Left lung (tissue), 10 donors: ENCODE data around the gene MEF2C. TPM values are rescaled to one million over a fixed set of nuclear protein-coding genes. Genes with fewer than 3 reads are reported as not detected.

Source experiments
- ATAC-seq: fragments of 200-7000 bp; cut with Tn5 transposase; one replicate; pipeline ENCODE4 v1.9.1; 2020; ENCODE audit warnings: moderate library complexity
- DNase-seq, 4 donors: peaks; one replicate each; pipeline ENCODE4 v3.0.0-alpha.2; 2013 to 2020
- H3K27ac ChIP-seq, 2 donors: fragments of 200-600 bp; sonication (generic) in 1 of 2; one replicate each; pipeline versions ENCODE4 v1.5.0 to v1.8.0; 2020 to 2021
- H3K27me3 ChIP-seq, 2 donors: fragments of 200-600 bp; sonication (generic) in 1 of 2; one replicate each; pipeline versions ENCODE4 v1.5.0 to v1.8.0; 2020 to 2021
- H3K36me3 ChIP-seq, 2 donors: fragments of 200-600 bp; sonication (generic) in 1 of 2; one replicate each; pipeline versions ENCODE4 v1.5.0 to v1.8.0; 2020 to 2021
- H3K4me1 ChIP-seq, 2 donors: fragments of 200-600 bp; one replicate each; pipeline ENCODE4 v1.8.0; 2021
- H3K4me3 ChIP-seq, 2 donors: fragments of 200-600 bp; sonication (generic) in 1 of 2; one replicate each; pipeline versions ENCODE4 v1.5.0 to v1.8.0; 2020 to 2021; ENCODE audit warnings: mild to moderate bottlenecking in 1 of 2
- H3K9me3 ChIP-seq, 2 donors: fragments of 200-600 bp; sonication (generic) in 1 of 2; one replicate each; pipeline versions ENCODE4 v1.5.0 to v1.8.0; 2020 to 2021
- intact Hi-C, 2 donors: fragments of 100-400 bp; cut with DNase I; formaldehyde crosslinking; loops; one replicate each; pipeline versions ENCODE4 v1.11.2 to v1.14.2; 2022
- polyA plus RNA-seq, 6 donors: library from polyadenylated mRNA; unstranded; fragments of 120-200 nt; gene quantifications; one replicate each; pipeline ENCODE4 v1.2.1, GENCODE V29; 2013; ENCODE audit not compliant: insufficient read length in 6 of 6
- total RNA-seq, 2 donors: library from RNA; stranded (reverse); fragmentation: NEBNext Ultra II Directional; extraction: Animal tissue kit (Norgen Biotek cat#: 25700); gene quantifications; one replicate each; pipeline ENCODE4 v1.2.1, GENCODE V29; 2021
- TF ChIP-seq, protein P1 (sequence below), 2 donors: fragments of 200-600 bp; sonication (generic) in 1 of 2; IDR thresholded peaks; one replicate each; pipeline versions ENCODE4 v1.5.0 to v1.8.0; 2021; ENCODE audit warnings: antibody characterized with exemption in 2 of 2
- donor health status: DM: no; HTN: yes; CAD: no.
- donor health status: DM: no; HTN: no; CAD: no.

MEF2C gene
- total and polyA plus RNA-seq, 8 donors: 45.7 to 97.3 (median 81.5) TPM

DNA sequence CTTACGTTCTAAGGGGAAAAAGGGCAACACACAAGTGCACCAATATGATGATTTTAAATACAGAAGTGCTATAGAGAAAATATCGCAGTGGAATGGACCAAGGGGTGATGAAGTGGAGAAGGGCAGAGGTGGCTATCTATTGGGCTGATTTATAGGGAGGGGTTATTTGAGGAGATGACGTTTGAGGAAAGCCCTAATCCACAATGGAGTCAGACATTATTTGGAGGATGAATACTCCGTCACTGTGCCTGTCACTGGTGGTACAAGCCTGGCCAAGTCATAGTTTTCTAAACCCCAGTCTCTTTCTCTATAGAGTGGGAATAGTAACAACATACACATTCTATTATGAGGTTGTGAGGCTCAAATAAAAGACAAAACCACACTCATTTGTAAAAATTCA lies 48.5 kb downstream of the MEF2C start:
- Histone ChIP-seq H3K36me3 (no peaks in the 10 kb centered on the region), H3K27me3 (no peaks in the 10 kb centered on the region), H3K9me3 (no peaks in the 10 kb centered on the region), H3K27ac (peak overlapping the region in 1 of 2 donors; percentile 49), H3K4me3 (no peak overlapping the region), H3K4me1 (peaks cover 0 to 51% of the 10 kb centered on the region in 2 donors)
- DNase-seq (no peak), ATAC-seq (no peak)
- TF ChIP-seq, protein P1, sequence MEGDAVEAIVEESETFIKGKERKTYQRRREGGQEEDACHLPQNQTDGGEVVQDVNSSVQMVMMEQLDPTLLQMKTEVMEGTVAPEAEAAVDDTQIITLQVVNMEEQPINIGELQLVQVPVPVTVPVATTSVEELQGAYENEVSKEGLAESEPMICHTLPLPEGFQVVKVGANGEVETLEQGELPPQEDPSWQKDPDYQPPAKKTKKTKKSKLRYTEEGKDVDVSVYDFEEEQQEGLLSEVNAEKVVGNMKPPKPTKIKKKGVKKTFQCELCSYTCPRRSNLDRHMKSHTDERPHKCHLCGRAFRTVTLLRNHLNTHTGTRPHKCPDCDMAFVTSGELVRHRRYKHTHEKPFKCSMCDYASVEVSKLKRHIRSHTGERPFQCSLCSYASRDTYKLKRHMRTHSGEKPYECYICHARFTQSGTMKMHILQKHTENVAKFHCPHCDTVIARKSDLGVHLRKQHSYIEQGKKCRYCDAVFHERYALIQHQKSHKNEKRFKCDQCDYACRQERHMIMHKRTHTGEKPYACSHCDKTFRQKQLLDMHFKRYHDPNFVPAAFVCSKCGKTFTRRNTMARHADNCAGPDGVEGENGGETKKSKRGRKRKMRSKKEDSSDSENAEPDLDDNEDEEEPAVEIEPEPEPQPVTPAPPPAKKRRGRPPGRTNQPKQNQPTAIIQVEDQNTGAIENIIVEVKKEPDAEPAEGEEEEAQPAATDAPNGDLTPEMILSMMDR (IDR thresholded peaks at IDR 0.05): no peak
- intact Hi-C loops: no loop called here

DNA sequence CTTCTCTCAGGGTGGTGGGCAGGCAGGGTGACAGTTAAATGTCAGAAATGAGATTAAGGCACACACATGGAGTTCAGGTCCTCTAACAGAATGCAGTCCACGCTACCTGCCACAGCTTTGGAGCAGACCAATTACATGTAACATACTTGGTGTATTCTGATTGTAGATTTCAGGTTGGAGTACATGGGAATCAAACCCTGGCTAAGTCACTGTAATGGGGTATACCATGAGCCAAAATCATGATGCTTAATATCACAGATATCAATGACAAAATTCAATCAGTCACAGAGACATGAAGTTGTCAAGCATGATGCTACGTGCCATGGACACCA lies 48.9 kb downstream of the MEF2C start:
- Histone ChIP-seq H3K36me3 (no peaks in the 10 kb centered on the region), H3K9me3 (no peaks in the 10 kb centered on the region), H3K27ac (peak overlapping the region; percentile 49 to 57), H3K4me3 (no peak overlapping the region), H3K27me3 (no peaks in the 10 kb centered on the region), H3K4me1 (peaks cover 0 to 51% of the 10 kb centered on the region in 2 donors)
- DNase-seq (no peak), ATAC-seq (no peak)
- TF ChIP-seq, protein P1 (IDR thresholded peaks at IDR 0.05): no peak
- intact Hi-C loops: no loop called here

DNA sequence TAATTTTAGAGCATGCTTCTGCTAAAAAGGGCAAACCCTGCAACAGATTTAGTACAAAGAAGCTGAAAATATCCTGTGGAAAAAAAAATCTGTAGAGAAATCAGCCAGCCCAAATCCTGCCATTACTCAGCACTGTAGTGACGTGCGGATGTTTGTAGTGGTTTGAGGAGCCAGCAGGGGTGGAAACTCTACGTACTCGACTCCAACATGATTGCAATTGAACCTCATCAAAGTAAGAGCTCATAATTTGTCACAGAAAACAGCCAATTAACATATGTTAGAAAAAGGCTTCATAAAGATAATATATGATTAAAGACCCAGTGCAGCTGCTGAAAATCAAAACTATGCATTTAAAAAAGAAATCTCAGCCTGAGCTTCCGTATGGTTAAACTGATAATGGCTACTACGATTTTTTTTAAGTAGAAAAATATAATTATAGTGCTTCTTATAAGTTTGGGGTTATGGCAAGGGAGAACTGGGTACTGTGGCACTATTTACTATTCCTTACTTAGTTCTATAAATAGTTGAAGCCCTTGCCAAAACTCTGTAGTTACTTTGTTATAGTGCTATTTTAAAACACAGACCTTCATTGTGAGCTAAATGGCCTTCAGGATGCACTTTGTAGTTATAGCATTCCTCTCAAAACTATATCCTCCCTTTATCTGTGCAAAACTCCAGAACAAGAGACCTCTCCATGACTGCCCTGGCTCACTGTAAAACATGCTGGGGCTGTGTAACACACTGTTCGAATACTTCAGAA lies 49.4 kb downstream of the MEF2C start:
- Histone ChIP-seq H3K4me1 (peaks cover 0 to 51% of the 10 kb centered on the region in 2 donors), H3K9me3 (no peaks in the 10 kb centered on the region), H3K27ac (peak overlapping the region; percentile 49 to 57), H3K27me3 (no peaks in the 10 kb centered on the region), H3K4me3 (no peak overlapping the region), H3K36me3 (no peaks in the 10 kb centered on the region)
- DNase-seq: peak in 3 of 4 donors; percentile 51 to 70 (median 55)
- peak; percentile 83 for ATAC-seq
- TF ChIP-seq, protein P1 (IDR thresholded peaks at IDR 0.05): no peak
- intact Hi-C loops: no loop called here

DNA sequence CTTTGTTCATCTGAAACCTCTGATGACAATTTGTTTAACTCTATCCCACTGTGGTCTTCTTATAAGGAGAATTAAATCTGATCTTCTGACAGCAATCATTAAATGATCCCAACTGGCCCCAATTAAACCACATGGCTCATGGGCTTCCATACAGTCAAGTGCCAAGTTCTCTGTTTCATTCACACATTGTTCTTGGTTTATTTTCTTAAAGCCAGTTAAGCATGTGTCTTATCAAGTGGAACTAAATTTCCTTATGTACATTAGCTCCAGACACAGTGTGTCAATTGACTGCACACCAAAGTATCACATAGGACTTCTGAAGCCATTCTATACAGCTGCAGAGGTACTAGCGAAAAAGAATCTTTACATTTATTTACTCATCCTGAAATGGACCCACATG lies 51.2 kb downstream of the MEF2C start:
- ATAC-seq (no peak), DNase-seq (no peak)
- Histone ChIP-seq H3K36me3 (no peaks in the 10 kb centered on the region), H3K27me3 (no peaks in the 10 kb centered on the region), H3K4me3 (no peak overlapping the region), H3K27ac (no peak overlapping the region), H3K9me3 (no peaks in the 10 kb centered on the region), H3K4me1 (peaks cover 0 to 59% of the 10 kb centered on the region in 2 donors)
- TF ChIP-seq, protein P1 (IDR thresholded peaks at IDR 0.05): no peak
- intact Hi-C loops: no loop called here

DNA sequence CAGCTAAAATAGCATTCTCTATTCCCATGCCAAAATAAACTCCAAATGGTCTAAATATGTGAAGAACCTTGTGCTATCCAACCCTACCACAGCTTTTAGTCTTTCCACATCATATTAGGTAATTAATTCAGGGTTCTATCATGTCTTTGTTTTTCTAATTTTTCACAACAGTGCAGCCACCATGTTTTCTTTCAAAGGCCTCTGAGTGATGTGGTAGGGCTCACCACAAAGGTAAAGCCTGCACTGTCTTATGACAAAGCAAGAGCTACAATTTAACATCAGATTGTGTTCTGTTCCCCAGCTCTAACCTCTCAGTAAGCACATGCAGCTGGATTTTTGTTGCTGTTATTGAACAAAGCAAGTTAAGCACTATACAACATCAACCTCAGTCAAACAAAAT lies 52.4 kb downstream of the MEF2C start:
- intact Hi-C loops: no loop called here
- H3K27ac ChIP-seq: no peak overlapping the region
- TF ChIP-seq, protein P1 (IDR thresholded peaks at IDR 0.05): no peak
- ATAC-seq: no peak
- no peak for DNase-seq
- no peaks in the 10 kb centered on the region for H3K9me3 ChIP-seq
- no peak overlapping the region for H3K4me3 ChIP-seq
- H3K4me1 ChIP-seq: peaks cover 0 to 61% of the 10 kb centered on the region in 2 donors
- H3K27me3 ChIP-seq: no peaks in the 10 kb centered on the region
- H3K36me3 ChIP-seq: no peaks in the 10 kb centered on the region
